ENCODE data around the gene RUVBL1. TPM values are rescaled to one million over a fixed set of nuclear protein-coding genes. Genes with fewer than 3 reads are reported as not detected.

Gene RUVBL1
- polyA plus RNA-seq, 4 donors = 7.6 to 40.4 (median 20.4) TPM

GRCh38 chr3:128033102-128033501, 90.5 kb downstream of the RUVBL1 start:
- no peaks in the 10 kb centered on the region for H3K4me1 ChIP-seq (ENCODE audit: control insufficient read depth in 3 of 3, insufficient read depth in 2 of 3, low read depth in 1 of 3, low read length in 2 of 3)
- no peaks in the 10 kb centered on the region for H3K36me3 ChIP-seq (ENCODE audit: control insufficient read depth in 3 of 3, insufficient read depth in 2 of 3, low read depth in 1 of 3, low read length in 3 of 3)
- no peak overlapping the region for H3K27ac ChIP-seq (ENCODE audit: low read depth in 1 of 3, low read length in 2 of 3)
- DNase-seq (no peak), FAIRE-seq (no peak)
- no peaks in the 10 kb centered on the region for H3K9me3 ChIP-seq (ENCODE audit: control insufficient read depth in 2 of 2, insufficient read depth in 1 of 2, low read depth in 1 of 2, low read length in 1 of 2)
- no peak overlapping the region for H3K4me3 ChIP-seq (ENCODE audit: low read depth in 1 of 3, low read length in 3 of 3)
- H3K27me3 ChIP-seq (ENCODE audit: control insufficient read depth in 3 of 3, insufficient read depth in 3 of 3, low read length in 3 of 3) = peaks cover 0 to 3% (median 0%) of the 10 kb centered on the region in 3 donors

Other genes starting within 250 kb of the RUVBL1 start
- gene KBTBD12, start 208.6 kb downstream of the RUVBL1 start, polyA plus RNA-seq = 1 to 10 TPM in 2 of 4 donors, under 1 TPM in 2; 0.30 to 3.6 (median 1.2) TPM
- 100 to 1,000 TPM in 2 of 4 donors, 10 to 100 TPM in 2; 52.1 to 203 (median 120) TPM for gene SEC61A1, start 71.4 kb downstream of the RUVBL1 start, polyA plus RNA-seq
- 10 to 100 TPM in 2 of 4 donors, 1 to 10 TPM in 2; 4.9 to 29.0 (median 10.2) TPM for gene EEFSEC, start 29.7 kb upstream of the RUVBL1 start, polyA plus RNA-seq

Data from small intestine (tissue), 7 donors.